DMS53 (cell line): ENCODE measurements around the gene ST6GALNAC3.

Experiments used
- DNase-seq: peaks from one replicate; lab custom pipeline; 2025; lab: John Stamatoyannopoulos, UW

ST6GALNAC3 gene

DNA sequence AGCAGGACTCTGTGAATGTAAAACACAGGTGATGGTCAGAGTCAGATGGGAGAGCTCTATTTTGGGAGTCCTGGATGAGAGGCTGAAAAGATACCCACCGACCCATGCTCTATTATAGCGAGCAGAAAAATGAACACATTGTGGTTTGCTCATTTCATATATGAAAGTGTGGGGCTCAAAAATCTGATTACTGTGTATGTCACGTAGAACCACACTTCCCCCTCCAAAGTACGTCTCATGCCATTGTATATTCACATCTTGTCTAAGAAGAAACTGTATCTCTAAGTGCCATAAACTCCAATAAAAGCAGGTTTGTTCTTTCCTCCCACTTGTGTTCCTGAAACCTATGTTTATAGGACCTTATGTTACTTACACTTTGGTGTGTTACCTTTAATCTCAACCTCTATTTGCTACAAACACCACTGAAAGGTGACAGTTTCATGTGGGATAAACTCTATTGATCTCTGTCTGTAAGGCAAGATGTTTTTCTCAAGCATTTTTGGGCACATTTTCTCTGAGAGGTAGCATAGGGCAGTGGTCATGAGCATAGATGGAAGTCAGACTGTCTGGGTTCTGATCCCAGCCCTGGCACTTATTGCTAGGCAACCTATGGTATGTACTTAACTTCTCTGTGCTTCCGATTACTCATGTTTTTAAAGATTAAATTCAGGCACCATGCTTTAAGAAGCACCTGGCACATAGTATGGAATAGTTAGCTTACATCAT, 214.4 kb downstream of the ST6GALNAC3 start:
- no peak for DNase-seq

DNA sequence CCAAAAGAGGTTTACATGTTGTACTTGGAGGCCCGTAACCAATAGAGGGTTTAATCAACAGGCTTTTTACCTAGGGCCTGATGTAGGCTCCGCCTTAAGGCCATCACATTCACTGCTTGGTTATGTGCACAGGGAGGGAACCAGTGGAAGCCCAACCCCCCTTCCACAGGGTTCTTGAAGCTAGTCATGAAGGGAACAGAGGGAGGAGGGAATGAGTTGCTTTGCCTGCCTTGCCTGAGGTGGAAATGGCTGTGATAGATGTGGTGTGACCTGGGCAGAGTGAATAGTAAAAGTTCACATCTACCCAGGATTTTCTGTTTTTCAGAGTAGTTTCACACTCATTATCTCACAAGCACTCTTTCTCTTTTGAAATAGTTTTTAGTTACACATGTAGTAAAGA, 215.1 kb downstream of the ST6GALNAC3 start:
- DNase-seq: peak; percentile 26

- no peak for DNase-seq
These were observed 215.7 kb downstream of the ST6GALNAC3 start for GRCh38 chr1:76290271-76290670.

GRCh38 chr1:76291191-76291590, 216.6 kb downstream of the ST6GALNAC3 start:
- DNase-seq: no peak

DNA sequence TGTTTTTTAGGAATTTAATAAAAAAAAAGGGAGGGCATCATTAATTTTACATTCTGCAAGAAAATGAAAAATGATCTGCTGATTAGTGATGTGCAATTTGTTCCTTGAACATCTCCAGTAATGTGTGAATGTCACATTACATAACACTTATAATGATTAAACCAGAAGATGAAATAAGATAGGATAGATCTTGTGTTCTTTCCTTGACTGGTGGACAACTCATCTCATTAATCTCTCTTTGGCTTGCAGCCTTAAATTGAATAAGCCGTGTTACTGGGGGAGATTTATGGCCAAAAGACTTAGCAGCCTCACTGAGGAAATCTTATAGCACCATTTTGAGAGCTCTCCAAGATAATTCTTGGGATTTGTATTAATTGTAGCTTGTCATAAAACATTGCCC, 217.2 kb downstream of the ST6GALNAC3 start:
- no peak for DNase-seq

DNA sequence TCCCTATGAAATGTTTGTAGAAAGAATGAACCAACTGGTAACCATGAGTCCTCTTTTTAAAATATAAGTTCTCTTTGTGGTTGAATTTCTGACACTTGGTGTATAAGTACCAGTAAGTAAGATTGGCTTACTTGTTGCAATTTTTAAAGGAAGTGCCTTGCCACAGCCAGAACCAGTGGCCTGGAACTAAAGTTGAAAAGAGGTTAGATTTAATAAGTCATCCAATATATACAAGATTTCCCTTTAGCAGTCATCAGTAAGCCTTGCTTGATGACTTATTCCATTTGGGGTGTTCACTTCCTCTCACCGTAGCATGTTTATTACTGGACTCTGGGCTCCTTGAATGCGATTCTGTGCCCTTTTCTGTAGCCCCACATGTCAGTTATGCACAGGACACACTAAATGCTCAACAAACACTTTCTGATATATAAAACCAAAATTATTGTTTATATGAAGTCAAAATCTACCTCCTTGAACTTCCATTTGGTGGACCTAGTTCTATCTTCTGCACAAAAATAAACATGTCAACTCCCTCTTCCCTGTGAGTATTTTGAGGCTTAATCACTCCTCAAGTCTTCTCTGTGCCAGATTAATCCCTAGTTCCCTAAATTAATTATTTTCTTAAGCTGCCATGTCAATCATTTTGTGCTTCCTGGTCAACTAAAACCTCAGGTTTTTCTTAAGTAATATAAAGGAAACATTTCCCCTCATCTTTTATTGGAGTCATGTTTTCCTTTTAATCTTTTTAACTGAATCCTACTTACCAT, 218.1 kb downstream of the ST6GALNAC3 start:
- no peak for DNase-seq

DNA sequence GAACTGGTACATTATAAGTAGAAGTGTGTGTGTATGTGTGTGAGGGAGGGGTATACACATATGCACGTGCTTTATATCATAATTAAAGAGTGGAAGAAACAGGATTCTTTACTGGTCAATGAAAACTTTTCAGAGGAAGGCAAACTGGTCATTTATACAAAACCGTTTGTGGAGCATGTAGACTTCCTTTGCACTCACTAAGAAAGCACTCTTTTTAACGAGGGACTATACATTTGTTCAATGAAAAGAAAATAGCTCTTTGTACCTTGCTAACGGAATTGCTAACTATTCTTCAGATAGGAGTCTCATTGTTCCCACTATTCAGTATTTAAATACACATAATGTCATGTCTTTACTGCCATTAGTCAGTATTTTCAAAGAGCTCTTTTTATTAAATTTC, 219.3 kb downstream of the ST6GALNAC3 start:
- DNase-seq: no peak

DNA sequence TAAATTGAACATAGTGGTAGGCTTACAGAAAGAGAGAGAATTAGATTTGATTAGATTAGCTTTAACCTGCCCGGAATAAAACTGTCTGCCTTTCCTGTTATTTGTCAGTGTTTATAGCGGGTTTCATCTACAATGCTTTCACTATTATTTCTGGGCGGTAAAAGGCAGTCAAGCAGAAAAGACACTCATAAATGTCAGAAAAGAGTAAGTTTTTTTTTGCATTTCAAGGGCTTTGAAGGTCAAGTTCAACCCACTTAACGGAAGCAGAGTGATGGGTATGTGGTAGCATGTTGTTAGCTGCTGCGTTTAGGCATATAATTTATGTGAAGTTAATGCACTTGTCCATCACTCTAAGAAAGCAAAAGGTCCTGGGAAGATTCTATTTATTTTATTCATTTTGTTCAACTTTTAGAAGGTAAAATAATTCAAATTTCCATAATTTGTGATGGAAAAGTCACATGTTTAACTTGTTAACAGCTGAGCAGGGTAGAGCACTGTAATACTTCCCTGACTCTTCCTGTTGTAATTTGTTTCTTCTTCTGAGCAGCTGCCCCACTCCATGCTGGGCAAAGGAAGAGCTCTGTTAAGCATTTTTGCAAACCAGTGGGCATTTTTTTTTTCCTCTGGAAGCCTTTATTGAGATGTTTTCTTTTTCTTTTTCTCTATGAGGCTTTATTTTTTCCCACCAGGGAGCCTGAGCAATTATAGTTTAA, 220.1 kb downstream of the ST6GALNAC3 start:
- DNase-seq: peak; percentile 28

GRCh38 chr1:76298399-76298798, 223.9 kb downstream of the ST6GALNAC3 start:
- DNase-seq: no peak

- DNase-seq: no peak
These were observed 224.5 kb downstream of the ST6GALNAC3 start for GRCh38 chr1:76299036-76299435.

DNA sequence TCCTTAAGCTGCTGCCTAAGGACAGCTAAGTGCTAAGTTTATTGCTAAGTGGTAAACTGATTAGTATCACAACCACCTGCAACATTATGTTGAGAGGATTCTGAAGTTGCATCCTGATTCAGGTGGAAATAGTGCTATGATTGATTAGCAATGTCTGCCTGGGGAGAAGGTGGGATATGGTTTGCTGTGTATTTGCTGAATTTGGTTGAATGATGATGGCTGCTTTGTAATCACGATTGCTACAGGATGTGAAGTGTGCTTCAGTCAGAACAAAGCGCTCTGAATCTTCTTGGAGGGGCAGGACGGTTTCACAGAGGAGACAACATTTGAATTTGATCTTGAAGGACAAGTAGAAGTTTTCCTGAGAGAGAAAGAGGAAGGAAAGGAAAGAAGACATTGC, 226.0 kb downstream of the ST6GALNAC3 start:
- no peak for DNase-seq

- peak; percentile 35 for DNase-seq
These were observed 228.3 kb downstream of the ST6GALNAC3 start for GRCh38 chr1:76302711-76303339.

GRCh38 chr1:76303340-76303717, 228.8 kb downstream of the ST6GALNAC3 start:
- DNase-seq: peak; percentile 10

DNA sequence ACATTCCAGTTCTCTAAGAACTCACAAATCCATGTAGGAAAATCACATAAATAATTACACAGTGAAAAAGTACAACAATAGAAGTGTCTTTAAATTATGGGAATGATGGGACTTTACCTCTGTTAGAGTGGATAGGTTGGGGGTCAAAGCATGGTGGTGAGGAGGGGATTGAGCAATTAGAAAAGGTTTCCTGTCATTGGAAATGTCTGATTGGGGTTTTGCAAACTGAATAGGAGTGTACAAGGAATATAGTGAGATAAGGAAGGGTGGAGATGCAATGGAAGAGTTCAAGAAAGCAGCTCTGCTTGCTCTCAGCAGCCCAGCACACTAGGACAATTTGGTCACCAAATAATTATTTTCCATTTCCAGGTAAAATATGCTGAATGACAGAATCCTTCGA, 238.8 kb downstream of the ST6GALNAC3 start:
- DNase-seq: no peak

- DNase-seq: no peak
These were observed 240.2 kb downstream of the ST6GALNAC3 start for GRCh38 chr1:76314730-76315129.

DNA sequence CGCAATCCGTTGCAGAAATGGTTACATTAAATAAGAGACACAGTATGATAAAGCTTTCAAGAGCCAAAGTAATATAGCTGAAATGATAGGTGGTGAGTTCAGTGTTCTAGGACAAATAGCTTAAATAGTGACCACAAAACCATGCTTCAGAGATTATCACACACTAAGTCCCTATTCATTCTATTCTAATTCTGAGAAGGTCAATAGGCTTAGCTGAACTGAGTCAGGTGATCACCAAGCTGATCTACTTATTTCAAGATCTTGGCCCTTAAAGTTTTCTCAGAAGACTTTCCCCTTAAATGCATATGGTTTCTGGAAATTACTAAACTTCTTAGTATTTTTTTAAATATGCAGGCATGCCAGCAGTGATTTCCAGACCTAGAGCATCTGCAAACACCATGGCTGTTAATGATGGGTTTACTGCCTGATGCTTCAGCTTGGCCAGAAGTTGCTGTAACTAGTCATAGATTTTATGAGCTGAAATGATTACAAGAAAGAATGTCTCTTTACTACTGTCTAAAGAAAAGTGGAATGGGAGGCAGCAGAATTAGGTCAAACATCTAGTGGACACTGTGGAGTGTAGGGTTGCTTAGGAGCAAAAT, 242.9 kb downstream of the ST6GALNAC3 start:
- no peak for DNase-seq

- DNase-seq: peak; percentile 84
These were observed 256.6 kb downstream of the ST6GALNAC3 start for GRCh38 chr1:76330991-76331603.

GRCh38 chr1:76335882-76336281, 261.3 kb downstream of the ST6GALNAC3 start:
- DNase-seq: no peak

GRCh38 chr1:76336931-76337371, 262.4 kb downstream of the ST6GALNAC3 start:
- DNase-seq: no peak

DNA sequence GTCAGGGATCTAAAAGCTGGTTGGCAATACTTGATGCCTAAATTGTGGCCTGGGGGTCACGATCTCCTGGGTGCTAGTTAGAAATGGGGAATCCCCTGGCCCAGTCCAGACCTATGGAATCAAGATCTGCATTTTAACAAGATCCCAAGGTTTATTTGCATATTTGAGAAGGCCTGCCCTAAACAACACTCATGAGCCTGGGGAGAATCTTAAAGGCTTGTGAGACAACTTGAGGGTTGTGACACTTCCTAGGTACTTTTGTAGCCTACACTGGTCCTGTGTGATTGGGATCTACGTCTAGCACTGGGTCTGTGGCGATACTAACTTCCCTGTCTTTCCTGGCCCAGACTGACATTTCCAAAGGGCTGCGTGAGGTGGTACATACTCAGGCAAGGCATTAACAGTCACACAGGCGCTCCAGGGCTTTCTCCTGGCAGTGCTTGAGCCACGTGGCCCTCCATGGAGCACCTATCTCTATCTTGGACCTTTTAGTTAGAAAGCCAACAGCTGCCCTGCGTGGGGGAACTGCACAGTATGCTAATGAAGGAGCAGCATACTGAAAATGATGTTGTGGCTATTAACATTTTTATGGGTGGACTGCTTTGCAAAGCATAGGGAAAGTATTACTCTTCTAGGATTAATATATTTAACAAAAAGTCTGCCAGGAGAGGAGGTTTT, 263.1 kb downstream of the ST6GALNAC3 start:
- DNase-seq: no peak

DNA sequence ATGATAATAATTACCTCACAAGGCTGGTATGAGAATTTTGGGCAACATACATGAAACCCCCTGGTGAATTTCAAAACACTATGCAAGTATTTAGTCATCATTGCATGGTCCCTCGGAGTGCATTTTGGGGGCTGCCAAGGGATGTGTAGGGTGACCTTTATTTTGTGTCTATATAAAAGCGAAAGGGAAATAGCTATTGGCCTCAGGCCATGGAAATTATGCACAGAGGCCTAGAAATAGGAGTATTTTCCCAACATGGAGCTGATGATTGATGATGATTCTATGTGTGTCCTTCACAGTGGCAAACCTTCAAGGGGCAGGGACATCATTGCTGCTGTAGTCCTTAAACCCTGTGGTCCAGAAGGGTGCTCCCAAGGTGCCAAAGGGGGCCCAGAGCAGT, 265.5 kb downstream of the ST6GALNAC3 start:
- no peak for DNase-seq
